HPDE6-E6E7 (cell line): ENCODE results near the gene CP.
A peak's percentile ranks its signal among the peaks of the same experiment; 100 is the strongest.
"Not testable (repeated sequence)": the region's sequence is repeated elsewhere in the genome, so short reads cannot be mapped to it uniquely, and the experiment has no call there.

ENCODE experiments used
- DNase-seq: peaks from one replicate; pipeline ENCODE4 v3.0.0; 2011; ENCODE audit warnings: missing footprints; ENCODE audit errors: extremely low spot score

The CP gene

DNA sequence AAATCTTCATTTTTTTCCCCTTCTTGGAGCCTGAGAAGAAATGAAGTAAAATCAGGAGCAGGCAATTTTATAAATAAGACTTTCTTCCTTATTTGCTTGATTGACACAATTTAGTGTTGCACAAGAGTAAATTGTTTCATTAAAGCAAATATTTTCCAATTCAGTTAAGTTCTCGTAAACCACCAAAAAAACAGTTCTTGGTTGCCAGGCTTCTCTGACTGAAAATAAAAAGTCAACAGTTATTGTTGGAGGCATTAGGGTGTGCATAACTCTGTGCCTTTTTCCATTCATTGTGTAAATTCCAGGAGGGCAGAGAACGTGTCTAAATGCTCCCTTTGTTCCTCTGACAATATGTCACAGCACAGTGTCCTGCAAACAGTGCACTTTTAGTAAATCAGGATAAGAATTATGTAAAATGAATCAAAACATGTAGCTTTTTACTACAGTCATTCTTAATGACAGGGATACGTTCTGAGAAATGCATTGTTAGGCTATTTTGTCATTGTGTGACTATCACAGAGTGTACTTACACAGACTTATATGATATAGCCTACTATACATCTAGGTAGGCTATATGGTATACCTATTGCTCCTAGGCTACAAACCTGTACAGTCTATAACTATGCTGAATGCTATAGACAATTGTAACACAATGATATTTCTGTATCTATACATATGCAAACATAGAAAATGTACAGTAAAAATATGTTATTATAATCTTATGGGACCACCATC is at the start of gene CP:
Gene CP, minus strand, starts transcription at position 47 of the 735 bp plus-strand sequence. Its CDS starts 37 bp downstream, at position 10.
- no peak for DNase-seq

- no peak for DNase-seq
Measured at GRCh38 chr3:149270180-149270579, 48.6 kb upstream of the CP start.

GRCh38 chr3:149269687-149270086 is 48.1 kb upstream of the CP start:
- no peak for DNase-seq

DNA sequence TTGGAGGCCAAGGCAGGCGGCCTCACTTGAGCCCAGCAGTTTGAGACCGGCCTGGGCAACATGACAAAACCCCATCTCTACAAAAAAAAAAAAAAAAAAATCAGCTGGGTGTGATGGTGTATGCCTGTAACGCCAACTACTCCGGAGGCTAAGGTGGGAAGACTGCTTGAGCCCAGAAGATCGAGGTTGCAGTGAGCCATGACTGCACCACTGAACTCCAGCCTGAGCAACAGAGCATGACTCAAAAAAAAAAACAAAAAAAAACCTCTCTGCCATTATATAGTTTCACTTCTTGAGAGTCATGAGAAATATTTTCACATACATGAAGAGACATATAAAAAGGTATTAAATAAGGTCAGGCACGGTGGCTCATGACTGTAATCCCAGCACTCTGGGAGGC is 45.9 kb upstream of the CP start:
- no peak for DNase-seq

DNA sequence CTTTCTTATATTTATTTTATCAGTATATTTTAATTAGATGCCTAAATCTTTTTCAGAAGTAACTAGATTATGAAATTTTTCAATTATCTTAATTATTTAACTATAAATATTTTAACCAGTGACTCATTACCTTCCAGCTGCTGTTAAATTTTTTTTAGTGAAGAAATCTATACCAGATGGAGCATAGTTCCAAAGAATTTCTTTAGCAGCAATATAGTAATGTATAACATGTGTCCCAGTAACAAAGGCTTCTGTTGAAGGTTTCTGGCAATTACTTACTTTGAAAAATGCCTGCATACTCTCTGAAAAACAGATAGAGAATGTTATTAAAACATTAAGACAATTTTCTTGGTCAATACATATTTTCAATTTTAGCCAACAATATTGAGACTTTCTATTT is 45.1 kb upstream of the CP start:
- no peak for DNase-seq

- no peak for DNase-seq
Measured at GRCh38 chr3:149263856-149264255, 42.2 kb upstream of the CP start.

GRCh38 chr3:149258714-149259113 is 37.1 kb upstream of the CP start:
- no peak for DNase-seq

GRCh38 chr3:149258298-149258697 is 36.7 kb upstream of the CP start:
- DNase-seq: no peak

GRCh38 chr3:149252272-149252671 is 30.6 kb upstream of the CP start:
- no peak for DNase-seq

- no peak for DNase-seq
Measured at GRCh38 chr3:149251186-149251585, 29.6 kb upstream of the CP start.

GRCh38 chr3:149247929-149248691 is 26.5 kb upstream of the CP start:
- no peak for DNase-seq

GRCh38 chr3:149247008-149247710 is 25.5 kb upstream of the CP start:
- DNase-seq: peak; percentile 34

- DNase-seq: peak; percentile 54
Measured at GRCh38 chr3:149245738-149246451, 24.3 kb upstream of the CP start.

- no peak for DNase-seq
Measured at GRCh38 chr3:149243540-149243939, 21.9 kb upstream of the CP start.

DNA sequence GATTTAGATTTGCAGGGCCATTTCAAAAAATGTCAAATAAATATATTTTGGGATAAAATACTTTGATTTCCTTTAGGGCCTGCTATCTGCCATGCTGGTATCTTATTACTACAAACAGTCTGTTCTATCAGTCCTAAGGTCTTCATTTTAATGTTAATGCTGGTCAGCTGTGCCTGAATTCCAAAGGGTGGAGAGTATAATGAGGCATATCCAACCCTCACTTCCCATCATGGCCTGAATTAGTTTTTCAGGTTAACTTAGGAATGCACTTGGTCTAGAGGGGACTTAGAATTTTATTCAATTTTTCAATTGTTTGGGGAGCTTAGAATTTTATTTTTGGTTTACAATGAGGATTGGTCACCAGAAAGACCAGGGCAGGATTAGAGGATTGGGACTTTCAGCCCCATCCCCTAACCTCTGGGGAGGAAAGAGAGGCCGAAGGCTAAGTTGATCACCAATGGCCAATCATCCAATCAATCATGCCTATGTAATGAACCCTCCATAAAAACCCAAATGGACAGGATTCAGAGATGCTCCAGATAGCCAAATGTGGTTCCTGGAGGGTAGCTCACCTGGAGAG is 17.8 kb upstream of the CP start:
- no peak for DNase-seq

- DNase-seq: not testable (repeated sequence)
Measured at GRCh38 chr3:149238268-149238667, 16.6 kb upstream of the CP start.

- no peak for DNase-seq
Measured at GRCh38 chr3:149235599-149236424, 14.2 kb upstream of the CP start.

DNA sequence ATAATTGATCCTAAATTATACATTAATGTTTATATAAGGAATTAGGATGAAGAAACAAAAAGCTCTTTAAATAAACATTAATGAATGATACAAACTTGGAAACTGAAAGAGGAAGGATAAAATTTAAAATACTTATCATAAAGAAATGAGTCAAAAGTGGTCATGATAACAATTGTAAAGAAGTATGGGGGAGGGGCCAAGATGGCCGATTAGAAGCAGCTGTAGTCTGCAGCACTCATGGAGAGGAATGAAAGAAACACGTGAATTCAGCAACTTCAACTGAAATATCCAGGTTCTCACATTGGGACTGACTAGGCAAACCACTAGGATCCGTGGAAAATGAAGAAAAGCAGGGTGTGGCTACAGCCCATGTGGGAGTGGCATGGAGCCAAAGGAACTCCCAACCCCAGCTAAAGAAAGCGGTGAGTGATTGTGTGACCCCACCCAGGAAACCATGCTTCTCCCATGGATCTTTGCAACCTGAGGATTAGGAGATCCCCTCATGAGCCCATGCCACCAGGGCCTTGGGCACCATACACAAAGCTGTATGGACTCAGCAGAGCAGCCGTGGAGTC is 13.1 kb upstream of the CP start:
- DNase-seq: no peak

DNA sequence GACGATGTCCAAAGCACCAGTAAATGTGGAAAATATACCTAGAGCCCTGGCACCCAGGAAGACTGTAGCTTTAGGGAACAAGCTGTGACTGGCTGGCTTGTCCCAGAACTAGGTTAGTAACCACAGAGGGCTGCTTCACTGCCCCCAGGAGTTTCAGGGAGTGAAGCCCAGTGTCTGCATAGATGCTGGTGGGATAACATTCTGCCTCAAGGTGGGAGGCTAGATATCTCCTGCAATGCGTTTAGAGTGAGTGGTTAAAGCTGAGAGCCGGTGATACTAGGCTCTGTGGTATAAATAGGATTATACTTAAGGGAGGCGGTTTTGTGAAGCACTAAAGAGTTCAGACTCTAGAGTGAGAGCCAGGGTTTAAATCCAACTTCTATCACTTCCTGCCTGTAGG is 11.7 kb upstream of the CP start:
- no peak for DNase-seq

- no peak for DNase-seq
Measured at GRCh38 chr3:149231871-149232270, 10.2 kb upstream of the CP start.
